DOHH2 (cell line): ENCODE data around the gene CALML3.

Source experiments
- H3F3A ChIP-seq: fragments of 200-600 bp; sonication (generic), shearing (Covaris generic); 2 replicates; pipeline ENCODE4 v1.6.0; 2016; ENCODE audit warnings: antibody characterized with exemption, mild to moderate bottlenecking; ENCODE audit not compliant: control insufficient read depth, insufficient read depth
- H3K27ac ChIP-seq: fragments of 200-600 bp; sonication (generic); 2 replicates; pipeline ENCODE4 v1.5.1; 2014; ENCODE audit warnings: low read depth, mild to moderate bottlenecking, low read length, moderate library complexity
- H3K27me3 ChIP-seq: fragments of 200-600 bp; sonication (generic); 2 replicates; pipeline ENCODE4 v1.6.1; 2014; ENCODE audit warnings: mild to moderate bottlenecking, low read length, mixed read lengths; ENCODE audit not compliant: control insufficient read depth
- H3K36me3 ChIP-seq: fragments of 200-600 bp; sonication (generic); 2 replicates; pipeline ENCODE4 v1.6.1; 2014; ENCODE audit warnings: mild to moderate bottlenecking, low read length, moderate library complexity, mixed read lengths; ENCODE audit not compliant: control insufficient read depth
- H3K4me1 ChIP-seq: fragments of 200-600 bp; sonication (generic); 2 replicates; pipeline ENCODE4 v1.6.1; 2014; ENCODE audit warnings: mild to moderate bottlenecking, low read length, mixed read lengths; ENCODE audit not compliant: control insufficient read depth
- H3K4me2 ChIP-seq: fragments of 200-600 bp; sonication (generic); 2 replicates; pipeline ENCODE4 v1.6.0; 2014; ENCODE audit warnings: mild to moderate bottlenecking, low read length, moderate library complexity
- H3K4me3 ChIP-seq: fragments of 200-600 bp; sonication (generic); 2 replicates; pipeline ENCODE4 v1.5.1; 2014; ENCODE audit warnings: mild to moderate bottlenecking, low read length, mixed read lengths
- H3K79me2 ChIP-seq: fragments of 200-600 bp; sonication (generic); 2 replicates; pipeline ENCODE4 v1.6.1; 2014; ENCODE audit warnings: mild to moderate bottlenecking, low read length, mixed read lengths; ENCODE audit not compliant: control insufficient read depth
- H3K9me2 ChIP-seq: fragments of 200-600 bp; sonication (generic); replicated peaks from 2 replicates; pipeline ENCODE4 v1.6.1; 2014; ENCODE audit warnings: mild to moderate bottlenecking, low read length, mixed read lengths; ENCODE audit not compliant: control insufficient read depth
- H3K9me3 ChIP-seq: fragments of 200-600 bp; sonication (generic); 2 replicates; pipeline ENCODE4 v1.6.1; 2014; ENCODE audit warnings: antibody characterized with exemption, low read length, mixed read lengths; ENCODE audit not compliant: control insufficient read depth, insufficient read depth
- H4K20me1 ChIP-seq: fragments of 200-600 bp; sonication (generic); 2 replicates; pipeline ENCODE4 v1.6.0; 2014; ENCODE audit warnings: low read depth, mild to moderate bottlenecking, antibody characterized with exemption, low read length, moderate library complexity; ENCODE audit not compliant: control insufficient read depth, insufficient read depth
- EZH2phosphoT487 ChIP-seq: fragments of 200-600 bp; sonication (generic); IDR thresholded peaks from 2 replicates; pipeline ENCODE4 v1.6.1; 2017; ENCODE audit warnings: borderline replicate concordance, mild to moderate bottlenecking, antibody characterized with exemption, low read length, moderate library complexity, mixed read lengths
- TF ChIP-seq, protein P1 (sequence below): fragments of 200-600 bp; sonication (generic); IDR thresholded peaks from one replicate; pipeline ENCODE4 v1.5.1; 2014; ENCODE audit warnings: antibody characterized with exemption, mild to moderate bottlenecking, low read depth, low read length; ENCODE audit not compliant: poor library complexity, severe bottlenecking

CALML3 gene

GRCh38 chr10:5511885-5512280, 12.9 kb upstream of the CALML3 start:
- Histone ChIP-seq H3K27me3 (peaks cover 4% of the 10 kb centered on the region; the same call in 1 of the 2 replicates), H3K4me1 (no peaks in the 10 kb centered on the region), H3K79me2 (no peaks in the 10 kb centered on the region), H3K27ac (no peak overlapping the region), H3F3A (no peaks in the 10 kb centered on the region), H3K9me2 (no peaks in the 10 kb centered on the region), H3K36me3 (no peaks in the 10 kb centered on the region), H4K20me1 (no peaks in the 10 kb centered on the region), H3K4me3 (no peak overlapping the region), H3K9me3 (no peaks in the 10 kb centered on the region), H3K4me2 (no peak overlapping the region)
- no peak for TF ChIP-seq EZH2phosphoT487

GRCh38 chr10:5512331-5512730, 12.4 kb upstream of the CALML3 start:
- Histone ChIP-seq H3K27ac (no peak overlapping the region), H3F3A (no peaks in the 10 kb centered on the region), H3K79me2 (no peaks in the 10 kb centered on the region), H3K36me3 (no peaks in the 10 kb centered on the region), H4K20me1 (no peaks in the 10 kb centered on the region), H3K4me3 (no peak overlapping the region), H3K9me3 (no peaks in the 10 kb centered on the region), H3K9me2 (no peaks in the 10 kb centered on the region), H3K4me2 (no peak overlapping the region), H3K4me1 (no peaks in the 10 kb centered on the region), H3K27me3 (peaks cover 4% of the 10 kb centered on the region; the same call in 1 of the 2 replicates)
- no peak for TF ChIP-seq EZH2phosphoT487
- TF ChIP-seq, protein P1, sequence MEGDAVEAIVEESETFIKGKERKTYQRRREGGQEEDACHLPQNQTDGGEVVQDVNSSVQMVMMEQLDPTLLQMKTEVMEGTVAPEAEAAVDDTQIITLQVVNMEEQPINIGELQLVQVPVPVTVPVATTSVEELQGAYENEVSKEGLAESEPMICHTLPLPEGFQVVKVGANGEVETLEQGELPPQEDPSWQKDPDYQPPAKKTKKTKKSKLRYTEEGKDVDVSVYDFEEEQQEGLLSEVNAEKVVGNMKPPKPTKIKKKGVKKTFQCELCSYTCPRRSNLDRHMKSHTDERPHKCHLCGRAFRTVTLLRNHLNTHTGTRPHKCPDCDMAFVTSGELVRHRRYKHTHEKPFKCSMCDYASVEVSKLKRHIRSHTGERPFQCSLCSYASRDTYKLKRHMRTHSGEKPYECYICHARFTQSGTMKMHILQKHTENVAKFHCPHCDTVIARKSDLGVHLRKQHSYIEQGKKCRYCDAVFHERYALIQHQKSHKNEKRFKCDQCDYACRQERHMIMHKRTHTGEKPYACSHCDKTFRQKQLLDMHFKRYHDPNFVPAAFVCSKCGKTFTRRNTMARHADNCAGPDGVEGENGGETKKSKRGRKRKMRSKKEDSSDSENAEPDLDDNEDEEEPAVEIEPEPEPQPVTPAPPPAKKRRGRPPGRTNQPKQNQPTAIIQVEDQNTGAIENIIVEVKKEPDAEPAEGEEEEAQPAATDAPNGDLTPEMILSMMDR, result no peak

DNA sequence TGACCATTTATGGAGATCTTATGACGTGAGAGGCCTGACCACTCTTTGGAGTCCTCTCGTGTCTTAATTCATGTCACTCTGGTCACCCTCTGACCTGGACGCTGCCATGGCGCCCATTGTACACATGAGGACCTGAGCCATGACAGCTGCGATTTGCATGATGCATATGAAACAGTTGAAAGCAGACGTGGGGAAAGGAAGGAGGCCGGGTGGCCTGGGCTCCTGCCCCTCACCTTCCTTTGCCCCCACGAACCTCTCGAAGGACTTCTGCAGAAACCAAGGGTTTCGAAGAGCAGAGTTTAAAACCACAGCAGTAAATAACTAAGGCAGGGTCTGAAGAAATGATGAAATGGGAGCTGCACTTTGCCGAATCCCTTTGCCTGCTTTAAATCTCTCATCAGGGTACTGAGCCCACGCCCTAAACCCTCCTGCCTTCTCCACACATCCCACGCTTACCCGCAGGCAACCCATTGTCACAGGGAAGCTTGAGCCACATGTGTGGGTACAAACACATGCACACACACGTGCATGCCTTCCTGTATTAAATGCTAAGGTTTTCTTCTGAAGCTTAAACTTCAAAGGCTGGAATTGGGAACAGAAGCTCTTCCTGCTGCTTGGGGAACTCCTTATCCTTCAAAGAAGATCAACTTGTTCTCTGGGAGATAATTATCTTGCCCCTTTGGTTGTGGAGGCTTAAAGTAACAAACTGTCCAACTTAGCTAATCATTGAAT, 11.7 kb upstream of the CALML3 start:
- H3F3A ChIP-seq, result no peaks in the 10 kb centered on the region
- H3K79me2 ChIP-seq, result no peaks in the 10 kb centered on the region
- H3K4me1 ChIP-seq, result no peaks in the 10 kb centered on the region
- no peaks in the 10 kb centered on the region for H4K20me1 ChIP-seq
- no peak overlapping the region for H3K27ac ChIP-seq
- H3K4me2 ChIP-seq, result no peak overlapping the region
- no peaks in the 10 kb centered on the region for H3K36me3 ChIP-seq
- H3K9me2 ChIP-seq, result no peaks in the 10 kb centered on the region
- TF ChIP-seq EZH2phosphoT487, result no peak
- TF ChIP-seq, protein P1, result no peak
- H3K27me3 ChIP-seq, result peaks cover 5% of the 10 kb centered on the region; the same call in 1 of the 2 replicates
- no peak overlapping the region for H3K4me3 ChIP-seq
- no peaks in the 10 kb centered on the region for H3K9me3 ChIP-seq

GRCh38 chr10:5514226-5514850, 10.4 kb upstream of the CALML3 start:
- no peak overlapping the region for H3K4me2 ChIP-seq
- peaks cover 11% of the 10 kb centered on the region; the same call in 1 of the 2 replicates for H3K27me3 ChIP-seq
- H3K9me3 ChIP-seq, result no peaks in the 10 kb centered on the region
- H3K4me3 ChIP-seq, result no peak overlapping the region
- no peaks in the 10 kb centered on the region for H3K79me2 ChIP-seq
- H3K4me1 ChIP-seq, result no peaks in the 10 kb centered on the region
- H3K36me3 ChIP-seq, result no peaks in the 10 kb centered on the region
- H3K9me2 ChIP-seq, result no peaks in the 10 kb centered on the region
- H3F3A ChIP-seq, result no peaks in the 10 kb centered on the region
- no peaks in the 10 kb centered on the region for H4K20me1 ChIP-seq
- TF ChIP-seq EZH2phosphoT487, result no peak
- TF ChIP-seq, protein P1, result no peak
- no peak overlapping the region for H3K27ac ChIP-seq
